Endodermal cell (in vitro differentiated cells): ENCODE measurements around the gene CALHM5. TPM values are rescaled to one million over a fixed set of nuclear protein-coding genes. Genes with fewer than 3 reads are reported as not detected.

Experiments used
- DNase-seq: peaks from one replicate; pipeline ENCODE4 v3.0.0-alpha.2; 2017
- H3K27ac ChIP-seq: 2 replicates; pipeline ENCODE4 v1.5.1; 2013; ENCODE audit warnings: mild to moderate bottlenecking, low read depth, low read length, moderate library complexity
- H3K27me3 ChIP-seq: 2 replicates; pipeline ENCODE4 v1.6.1; 2013; ENCODE audit warnings: mild to moderate bottlenecking, low read length, moderate library complexity; ENCODE audit not compliant: insufficient read depth, control insufficient read depth, poor library complexity, severe bottlenecking
- H3K36me3 ChIP-seq: 2 replicates; pipeline ENCODE4 v1.7.0; 2013; ENCODE audit warnings: mild to moderate bottlenecking, low read length, moderate library complexity; ENCODE audit not compliant: control insufficient read depth, insufficient read depth
- H3K4me1 ChIP-seq: one replicate; pipeline ENCODE4 v1.7.0; 2013; ENCODE audit warnings: low read length; ENCODE audit not compliant: control insufficient read depth, insufficient read depth
- H3K4me3 ChIP-seq: 2 replicates; pipeline ENCODE4 v1.5.1; 2013; ENCODE audit warnings: mild to moderate bottlenecking, low read length, moderate library complexity
- H3K9ac ChIP-seq: 2 replicates; pipeline ENCODE4 v1.6.1; 2013; ENCODE audit warnings: mild to moderate bottlenecking, low read length, moderate library complexity; ENCODE audit not compliant: poor library complexity, severe bottlenecking; ENCODE audit errors: extremely low read depth
- H3K9me3 ChIP-seq: 2 replicates; pipeline ENCODE4 v1.6.1; 2013; ENCODE audit warnings: mild to moderate bottlenecking, low read length, moderate library complexity; ENCODE audit not compliant: control insufficient read depth
- H3K27ac Mint-ChIP-seq: 2 replicates; pipeline ENCODE4 v1.8.0; 2020; ENCODE audit warnings: mixed read lengths
- H3K27me3 Mint-ChIP-seq: 2 replicates; pipeline ENCODE4 v1.8.0; 2021; ENCODE audit warnings: mild to moderate bottlenecking, mixed read lengths; ENCODE audit not compliant: insufficient read depth
- H3K36me3 Mint-ChIP-seq: 2 replicates; pipeline ENCODE4 v1.8.0; 2020; ENCODE audit warnings: low read depth, mixed read lengths
- H3K4me1 Mint-ChIP-seq: 2 replicates; pipeline ENCODE4 v1.8.0; 2020; ENCODE audit warnings: mixed read lengths
- H3K4me3 Mint-ChIP-seq: 2 replicates; pipeline ENCODE4 v1.8.0; 2020; ENCODE audit warnings: mild to moderate bottlenecking, moderate library complexity, mixed read lengths
- H3K9me3 Mint-ChIP-seq: 2 replicates; pipeline ENCODE4 v1.8.0; 2020; ENCODE audit warnings: mild to moderate bottlenecking, mixed read lengths
- CTCF ChIP-seq: fragments of 200-600 bp; sonication (generic); conservative IDR thresholded peaks from 2 replicates; pipeline ENCODE4 v1.5.0; 2021; ENCODE audit warnings: antibody characterized with exemption, mild to moderate bottlenecking
- WGBS, 2 experiments: methylation state at CpG; one replicate each; pipeline versions ENCODE4 v1.1.5 to v1.1.7; 2013; ENCODE audit warnings: missing lambda C conversion rate in 2 of 2, mixed read lengths in 1 of 2; ENCODE audit not compliant: insufficient coverage in 1 of 2, insufficient read length in 1 of 2; 5-methylcytosine and 5-hydroxymethylcytosine counted together
- total RNA-seq, 2 donors: library from RNA; stranded (reverse); fragmentation: NEBNext Ultra II Directional in 1 of 2; extraction: Animal tissue kit (Norgen Biotek cat#: 25700) in 1 of 2; gene quantifications; 2 replicates in 1 of 2; 3 replicates in 1 of 2; pipeline ENCODE4 v1.2.1, GENCODE V29; 2021

Gene CALHM5
- total RNA-seq, 2 donors from 2014 or later: 0.18 to 0.20 TPM

- H3K4me3 Mint-ChIP-seq: no peak overlapping the region
- H3K9me3 ChIP-seq: no peaks in the 10 kb centered on the region
- H3K36me3 Mint-ChIP-seq: no peaks in the 10 kb centered on the region
- DNase-seq: no peak
- H3K9me3 Mint-ChIP-seq: no peaks in the 10 kb centered on the region
- peaks cover 5% of the 10 kb centered on the region for H3K4me1 Mint-ChIP-seq
- H3K4me1 ChIP-seq: peaks cover 7% of the 10 kb centered on the region
- H3K27me3 Mint-ChIP-seq: peaks cover 7% of the 10 kb centered on the region
- H3K9ac ChIP-seq: no peak overlapping the region
- H3K27ac Mint-ChIP-seq: no peak overlapping the region
- 76 to 78% methylated on average over 4 to 7 of the region's 7 CpGs for WGBS, 2 experiments
- H3K27ac ChIP-seq: no peak overlapping the region
- peaks cover 5% of the 10 kb centered on the region for H3K36me3 ChIP-seq
- no peaks in the 10 kb centered on the region for H3K27me3 ChIP-seq
- no peak for TF ChIP-seq CTCF
- H3K4me3 ChIP-seq: no peak overlapping the region
Observed at GRCh38 chr6:116568821-116569755, 57.6 kb downstream of the CALHM5 start.

- peak; percentile 10 for TF ChIP-seq CTCF
- Mint-ChIP-seq H3K9me3 (no peaks in the 10 kb centered on the region), H3K27ac (peak within 1 kb of the TSS; percentile 99), H3K4me1 (peaks cover 5% of the 10 kb centered on the region), H3K4me3 (peak within 1 kb of the TSS; percentile 91), H3K36me3 (peaks cover 4% of the 10 kb centered on the region), H3K27me3 (peaks cover 7% of the 10 kb centered on the region)
- Histone ChIP-seq H3K4me1 (peaks cover 7% of the 10 kb centered on the region), H3K36me3 (peaks cover 14% of the 10 kb centered on the region), H3K27ac (peak within 1 kb of the TSS; percentile 85), H3K4me3 (peak within 1 kb of the TSS; percentile 92), H3K9ac (peak within 1 kb of the TSS; percentile 89), H3K9me3 (no peaks in the 10 kb centered on the region), H3K27me3 (no peaks in the 10 kb centered on the region)
- WGBS, 2 experiments: 0 to 1% methylated on average over 29 to 62 of the region's 62 CpGs
- DNase-seq: peak; percentile 100
Observed at GRCh38 chr6:116570856-116571682, 59.6 kb downstream of the CALHM5 start, which contains the start of gene RWDD1. Gene RWDD1 (plus strand): TSS chr6:116571504. CDS start chr6:116571583, 79 bp downstream.

- WGBS, 2 experiments: 0 to 7% methylated on average over 3 to 10 of the region's 12 CpGs
- H3K4me3 Mint-ChIP-seq: peak overlapping the region; percentile 91
- Histone ChIP-seq H3K27ac (peak overlapping the region; percentile 85), H3K4me3 (peak overlapping the region; percentile 92), H3K27me3 (no peaks in the 10 kb centered on the region), H3K36me3 (peaks cover 18% of the 10 kb centered on the region), H3K9me3 (no peaks in the 10 kb centered on the region), H3K4me1 (peaks cover 7% of the 10 kb centered on the region), H3K9ac (peak overlapping the region; percentile 89)
- peaks cover 5% of the 10 kb centered on the region for H3K4me1 Mint-ChIP-seq
- no peaks in the 10 kb centered on the region for H3K9me3 Mint-ChIP-seq
- no peak for DNase-seq
- peak overlapping the region; percentile 95 for H3K27ac Mint-ChIP-seq
- no peak for TF ChIP-seq CTCF
- peaks cover 8% of the 10 kb centered on the region for H3K36me3 Mint-ChIP-seq
- H3K27me3 Mint-ChIP-seq: peaks cover 7% of the 10 kb centered on the region
Observed at GRCh38 chr6:116571683-116572000, 60.2 kb downstream of the CALHM5 start.
